H1 (cell line): ENCODE measurements around the gene PHLPP1. TPM values are rescaled to one million over a fixed set of nuclear protein-coding genes. Genes with fewer than 3 reads are reported as not detected.

Source experiments
- CHD7 ChIP-seq: fragments of 300-600 bp; sonication (generic); IDR thresholded peaks from 2 replicates; pipeline ENCODE4 v1.7.1; 2012; ENCODE audit warnings: low read length, moderate library complexity, mild to moderate bottlenecking, inconsistent platforms; ENCODE audit not compliant: insufficient replicate concordance
- POLR2A ChIP-seq, 2 experiments: IDR thresholded peaks; 1 replicate in 1 of 2; 2 replicates in 1 of 2; pipeline ENCODE4 v1.6.1; 2011; ENCODE audit warnings: low read depth in 2 of 2, low read length in 2 of 2, mild to moderate bottlenecking in 2 of 2; ENCODE audit errors: control extremely low read depth in 1 of 2
- polyA plus RNA-seq, 7 experiments: library from polyadenylated mRNA; depleted of rRNA in 3 of 7; stranded (reverse) in 5 of 7; unstranded in 2 of 7; fragments of >200 nt in 5 of 7; fragments of 200-250 nt in 2 of 7; gene quantifications; 1 replicate in 5 of 7; 2 replicates in 1 of 7; 4 replicates in 1 of 7; pipeline versions ENCODE4 v1.2.1 to v1.2.3, GENCODE V29; 2011 to 2013; ENCODE audit warnings: missing spikeins in 2 of 7, mixed read lengths in 2 of 7
- total RNA-seq: library from RNA; stranded (reverse); fragmentation: NEBNext Ultra II Directional; extraction: Animal tissue kit (Norgen Biotek cat#: 25700); gene quantifications from 2 replicates; pipeline ENCODE4 v1.2.1, GENCODE V29; 2021

Gene PHLPP1
- total and polyA plus RNA-seq, 2 of the 8 experiments (the other 6 are each of a cell fraction or from before 2014, with no cell fraction given) = 28.0 to 66.3 TPM

DNA sequence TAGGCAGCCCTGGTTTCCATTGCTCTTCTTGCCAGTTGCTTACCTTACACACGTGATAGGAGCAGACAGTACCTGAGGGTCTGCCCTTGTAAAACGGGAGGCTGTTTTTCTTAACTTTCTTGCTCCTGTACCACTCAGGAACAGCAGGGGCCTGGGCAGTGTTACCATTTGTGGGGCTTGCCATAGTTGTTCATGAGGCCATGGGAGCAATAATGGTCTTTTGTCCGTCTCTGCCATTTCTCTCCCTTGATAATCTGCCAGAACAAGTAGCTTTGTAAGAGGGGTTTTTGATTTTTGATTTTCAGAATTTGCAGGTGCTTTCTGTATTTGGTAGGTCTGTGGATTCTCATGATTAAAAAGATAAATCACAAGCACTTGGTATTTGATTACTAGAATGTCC lies 259.0 kb downstream of the PHLPP1 start (continued):
- TF ChIP-seq CHD7 = no peak
- TF ChIP-seq POLR2A (IDR thresholded peaks at IDR 0.05; ENCODE audit: control extremely low read depth in 1 of 2, low read depth in 2 of 2, low read length in 2 of 2) = no peak
